IMR-90 (cell line): Measurements from ENCODE around the gene HRC. TPM values are rescaled to one million over a fixed set of nuclear protein-coding genes. Genes with fewer than 3 reads are reported as not detected.

ENCODE experiments used
- ATAC-seq: fragments of 200-7000 bp; cut with Tn5 transposase; 2 replicates; pipeline ENCODE4 v1.9.1; 2020; ENCODE audit warnings: low read depth, mild to moderate bottlenecking, moderate library complexity
- BruUV-seq: library from RNA; stranded (reverse); fragments of 400-500 nt; replicated peaks from 2 replicates; lab custom pipeline; 2021; lab: Mats Ljungman, UMichigan
- CTCF ChIA-PET: fragments of 300-600 bp; formaldehyde crosslinking; extraction: SDS; loops from one replicate; lab custom pipeline; 2021; ENCODE audit warnings: antibody characterized with exemption; lab: Yijun Ruan, JAX
- POLR2A ChIA-PET: fragments of 300-600 bp; sonication (Branson Sonifier 250); formaldehyde crosslinking; loops from one replicate; lab custom pipeline; 2022; ENCODE audit warnings: antibody characterized with exemption; ENCODE audit not compliant: unreplicated experiment; lab: Charles Lee
- DNase-seq: peaks from one replicate; pipeline ENCODE4 v3.0.0; 2013
- H2AFZ ChIP-seq: replicated peaks from 2 replicates; pipeline ENCODE3; 2013; ENCODE audit warnings: low read length, mild to moderate bottlenecking; ENCODE audit not compliant: poor library complexity
- H2AK5ac ChIP-seq: 2 replicates; pipeline ENCODE4 v1.6.1; 2013; ENCODE audit warnings: low read depth, low read length, inconsistent platforms
- H2AK9ac ChIP-seq: replicated peaks from 2 replicates; pipeline ENCODE3; 2013; ENCODE audit warnings: mild to moderate bottlenecking, low read depth, low read length, moderate library complexity; ENCODE audit not compliant: poor library complexity
- H2BK120ac ChIP-seq: 2 replicates; pipeline ENCODE4 v1.6.1; 2013; ENCODE audit warnings: low read depth, low read length, inconsistent platforms
- H2BK15ac ChIP-seq: 3 replicates; pipeline ENCODE4 v1.6.1; 2013; ENCODE audit warnings: low read depth, low read length, inconsistent platforms
- H2BK20ac ChIP-seq: 2 replicates; pipeline ENCODE4 v1.6.1; 2013; ENCODE audit warnings: low read depth, mild to moderate bottlenecking, inconsistent platforms, low read length, moderate library complexity
- H2BK5ac ChIP-seq: 2 replicates; pipeline ENCODE4 v1.6.1; 2013; ENCODE audit warnings: mild to moderate bottlenecking, low read depth, low read length, inconsistent platforms; ENCODE audit not compliant: poor library complexity, severe bottlenecking
- H3K14ac ChIP-seq: replicated peaks from 2 replicates; pipeline ENCODE4 v1.6.1; 2013; ENCODE audit warnings: low read depth, low read length, inconsistent platforms
- H3K18ac ChIP-seq: 2 replicates; pipeline ENCODE4 v1.6.1; 2013; ENCODE audit warnings: low read depth, low read length, control low read depth
- H3K23ac ChIP-seq: 2 replicates; pipeline ENCODE4 v1.6.1; 2013; ENCODE audit warnings: low read depth, low read length, inconsistent platforms
- H3K27ac ChIP-seq: 2 replicates; pipeline ENCODE4 v1.5.1; 2013; ENCODE audit warnings: mild to moderate bottlenecking, control low read depth, low read length; ENCODE audit not compliant: insufficient read depth
- H3K27me3 ChIP-seq: 2 replicates; pipeline ENCODE4 v1.6.1; 2013; ENCODE audit warnings: low read length; ENCODE audit not compliant: control insufficient read depth, insufficient read depth
- H3K36me3 ChIP-seq: 2 replicates; pipeline ENCODE4 v1.6.1; 2013; ENCODE audit warnings: low read length, mixed read lengths; ENCODE audit not compliant: control insufficient read depth, insufficient read depth
- H3K4ac ChIP-seq: 2 replicates; pipeline ENCODE4 v1.6.1; 2013; ENCODE audit warnings: low read depth, low read length, inconsistent platforms
- H3K4me1 ChIP-seq: 2 replicates; pipeline ENCODE4 v1.6.1; 2013; ENCODE audit warnings: low read length, mixed read lengths; ENCODE audit not compliant: control insufficient read depth, insufficient read depth
- H3K4me2 ChIP-seq: 2 replicates; pipeline ENCODE4 v1.6.1; 2013; ENCODE audit warnings: low read depth, mild to moderate bottlenecking, control low read depth, low read length, moderate library complexity
- H3K4me3 ChIP-seq: 2 replicates; pipeline ENCODE4 v1.5.1; 2013; ENCODE audit warnings: low read depth, mild to moderate bottlenecking, control low read depth, low read length, moderate library complexity; ENCODE audit not compliant: insufficient read depth
- H3K56ac ChIP-seq: 2 replicates; pipeline ENCODE4 v1.6.1; 2013; ENCODE audit warnings: low read length, inconsistent platforms; ENCODE audit not compliant: insufficient read depth; ENCODE audit errors: extremely low read depth
- H3K79me1 ChIP-seq, 2 experiments: 2 replicates each; pipeline ENCODE4 v1.6.1; 2013; ENCODE audit warnings: low read length in 2 of 2, inconsistent platforms in 1 of 2, low read depth in 1 of 2
- H3K9ac ChIP-seq: 2 replicates; pipeline ENCODE4 v1.6.1; 2013; ENCODE audit warnings: low read depth, low read length, control low read depth
- H3K9me1 ChIP-seq: 2 replicates; pipeline ENCODE4 v1.6.1; 2013; ENCODE audit warnings: low read length, inconsistent platforms; ENCODE audit not compliant: insufficient read depth
- H3K9me3 ChIP-seq: 2 replicates; pipeline ENCODE4 v1.6.1; 2013; ENCODE audit warnings: low read length; ENCODE audit not compliant: control insufficient read depth, insufficient read depth
- H4K20me1 ChIP-seq: 2 replicates; pipeline ENCODE4 v1.6.1; 2013; ENCODE audit warnings: low read length, inconsistent platforms; ENCODE audit not compliant: insufficient read depth
- H4K5ac ChIP-seq: 2 replicates; pipeline ENCODE4 v1.6.1; 2013; ENCODE audit warnings: mild to moderate bottlenecking, low read depth, low read length, control low read depth
- H4K8ac ChIP-seq, 2 experiments: 2 replicates each; pipeline ENCODE4 v1.6.1; 2013; ENCODE audit warnings: low read depth in 2 of 2, low read length in 2 of 2, control low read depth in 1 of 2, inconsistent platforms in 1 of 2
- H4K91ac ChIP-seq: 2 replicates; pipeline ENCODE4 v1.6.1; 2013; ENCODE audit warnings: low read depth, low read length, inconsistent platforms; ENCODE audit not compliant: insufficient read depth
- CHD1 ChIP-seq: IDR thresholded peaks from 2 replicates; pipeline ENCODE4 v1.6.1; 2012; ENCODE audit warnings: low read depth, low read length, improper control_type of control experiment
- MAFK ChIP-seq: IDR thresholded peaks from 2 replicates; pipeline ENCODE4 v1.6.1; 2012; ENCODE audit warnings: low read depth, low read length, improper control_type of control experiment
- POLR2A ChIP-seq: IDR thresholded peaks from 2 replicates; pipeline ENCODE4 v1.6.1; 2012; ENCODE audit warnings: mild to moderate bottlenecking, low read depth, low read length
- SMC3 ChIP-seq: fragments of 150-350 bp; IDR thresholded peaks from 2 replicates; pipeline ENCODE4 v1.6.1; 2016; ENCODE audit warnings: low read depth, mild to moderate bottlenecking, antibody characterized with exemption, low read length, moderate library complexity
- WGBS, 2 experiments: methylation state at CpG; one replicate each; pipeline versions ENCODE4 v1.1.5 to v1.1.7; 2013; ENCODE audit warnings: missing lambda C conversion rate in 2 of 2; ENCODE audit not compliant: insufficient read length in 1 of 2; ENCODE audit errors: extremely low coverage in 2 of 2; 5-methylcytosine and 5-hydroxymethylcytosine counted together
- dilution Hi-C: fragments of 300-500 bp; cut with HindIII; formaldehyde crosslinking; loops from one replicate; pipeline ENCODE4 v1.14.3; 2018; ENCODE audit warnings: low sequenced_read_pairs; ENCODE audit not compliant: unreplicated experiment
- in situ Hi-C: fragments of 300-500 bp; cut with MboI; formaldehyde crosslinking; loops from 3 replicates; pipeline ENCODE4 v1.14.3; 2019; ENCODE audit warnings: low sequenced_read_pairs, inconsistent platforms, mixed read lengths
- intact Hi-C: fragments of 100-400 bp; cut with micrococcal nuclease; formaldehyde crosslinking; loops from 2 replicates; pipeline ENCODE4 v1.10.0; 2022
- polyA plus RNA-seq, 3 experiments: library from polyadenylated mRNA; depleted of rRNA; stranded (reverse); fragments of >200 nt; gene quantifications; 2 replicates each; pipeline ENCODE4 v1.2.3, GENCODE V29; 2012; ENCODE audit warnings: low replicate concordance in 1 of 3
- total RNA-seq: library from RNA; depleted of rRNA; stranded (reverse); fragments of >200 nt; gene quantifications from 2 replicates; pipeline ENCODE4 v1.2.3, GENCODE V29; 2012

HRC gene
- total and polyA plus RNA-seq, 2 of the 4 experiments (the other 2 are of a cell fraction) = 0.03 TPM; not detected in 1

- Histone ChIP-seq H2BK20ac (no peak overlapping the region), H4K20me1 (peaks cover 3% of the 10 kb centered on the region), H2BK5ac (no peak overlapping the region), H3K23ac (no peak overlapping the region), H4K8ac (no peak overlapping the region), H2BK120ac (no peak overlapping the region), H3K27me3 (peaks cover 8% of the 10 kb centered on the region), H3K14ac (no peak overlapping the region), H3K18ac (no peak overlapping the region), H2AFZ (no peak overlapping the region), H3K9me1 (peaks cover 20% of the 10 kb centered on the region), H3K79me1 (peaks cover 4 to 39% of the 10 kb centered on the region in 2 experiments; a peak in 3 of 4 replicates), H3K9ac (no peak overlapping the region), H3K4me2 (no peak overlapping the region), H3K4ac (no peak overlapping the region), H3K36me3 (no peaks in the 10 kb centered on the region), H4K91ac (no peak overlapping the region), H2AK5ac (no peak overlapping the region), H4K5ac (no peak overlapping the region), H3K4me3 (no peak overlapping the region), H3K9me3 (no peaks in the 10 kb centered on the region), H3K27ac (no peak overlapping the region), H3K56ac (no peak overlapping the region), H2BK15ac (no peak overlapping the region), H2AK9ac (peak overlapping the region; percentile 28), H3K4me1 (peaks cover 8% of the 10 kb centered on the region)
- dilution Hi-C loops = no loop called here
- DNase-seq (no peak), ATAC-seq (no peak)
- no CpG with 5 or more reads among the region's 1 CpG for WGBS, 2 experiments
- intact Hi-C loops = no loop called here
- CTCF ChIA-PET = no interaction called here
- in situ Hi-C loops = no loop called here
- no peak for TF ChIP-seq SMC3
- TF ChIP-seq MAFK = no peak
- no peak for TF ChIP-seq CHD1
- TF ChIP-seq POLR2A = no peak
- POLR2A ChIA-PET = no interaction called here
- no TSS peak for BruUV-seq
Measured at GRCh38 chr19:49116544-49116943, 38.7 kb downstream of the HRC start.
